Tibial artery (tissue), 4 donors: Measurements from ENCODE around the gene IL26.

ENCODE experiments used
- DNase-seq, 2 donors: peaks; one replicate each; pipeline ENCODE4 v3.0.0-alpha.2; 2019
- H3K27ac ChIP-seq, 2 donors: fragments of 200-600 bp; sonication (generic) in 1 of 2; 1 replicate in 1 of 2; 2 replicates in 1 of 2; pipeline ENCODE4 v1.5.1; 2018 to 2019; ENCODE audit warnings: mild to moderate bottlenecking in 1 of 2
- H3K27me3 ChIP-seq, 2 donors: fragments of 200-600 bp; sonication (generic) in 1 of 2; one replicate each; pipeline versions ENCODE4 v1.5.1 to v1.6.0; 2016 to 2019
- H3K36me3 ChIP-seq, 3 donors: fragments of 200-600 bp; sonication (generic) in 2 of 3; one replicate each; pipeline ENCODE4 v1.5.1; 2016 to 2019; ENCODE audit warnings: mild to moderate bottlenecking in 2 of 3
- H3K4me1 ChIP-seq, 4 donors: fragments of 200-600 bp; sonication (generic) in 2 of 4; 1 replicate in 3 of 4; 2 replicates in 1 of 4; pipeline ENCODE4 v1.5.1; 2016 to 2019
- H3K4me3 ChIP-seq, 2 donors: fragments of 200-600 bp; sonication (generic) in 1 of 2; 1 replicate in 1 of 2; 2 replicates in 1 of 2; pipeline ENCODE4 v1.5.1; 2018 to 2019; ENCODE audit warnings: mild to moderate bottlenecking in 2 of 2
- H3K9me3 ChIP-seq, 3 donors: fragments of 200-600 bp; sonication (generic) in 1 of 3; one replicate each; pipeline ENCODE4 v1.5.1; 2016 to 2019
- intact Hi-C: fragments of 100-400 bp; cut with DNase I; formaldehyde crosslinking; loops from one replicate; pipeline ENCODE4 v1.15.0; 2023; ENCODE audit warnings: low total_unique reads
- TF ChIP-seq, protein P1 (sequence below), 2 experiments: fragments of 200-600 bp in 1 of 2; fragments of 450-650 bp in 1 of 2; IDR thresholded peaks; one replicate each; pipeline ENCODE4 v1.5.1; 2017 to 2019; ENCODE audit warnings: antibody characterized with exemption in 2 of 2, mild to moderate bottlenecking in 1 of 2, moderate library complexity in 1 of 2

The IL26 gene

DNA sequence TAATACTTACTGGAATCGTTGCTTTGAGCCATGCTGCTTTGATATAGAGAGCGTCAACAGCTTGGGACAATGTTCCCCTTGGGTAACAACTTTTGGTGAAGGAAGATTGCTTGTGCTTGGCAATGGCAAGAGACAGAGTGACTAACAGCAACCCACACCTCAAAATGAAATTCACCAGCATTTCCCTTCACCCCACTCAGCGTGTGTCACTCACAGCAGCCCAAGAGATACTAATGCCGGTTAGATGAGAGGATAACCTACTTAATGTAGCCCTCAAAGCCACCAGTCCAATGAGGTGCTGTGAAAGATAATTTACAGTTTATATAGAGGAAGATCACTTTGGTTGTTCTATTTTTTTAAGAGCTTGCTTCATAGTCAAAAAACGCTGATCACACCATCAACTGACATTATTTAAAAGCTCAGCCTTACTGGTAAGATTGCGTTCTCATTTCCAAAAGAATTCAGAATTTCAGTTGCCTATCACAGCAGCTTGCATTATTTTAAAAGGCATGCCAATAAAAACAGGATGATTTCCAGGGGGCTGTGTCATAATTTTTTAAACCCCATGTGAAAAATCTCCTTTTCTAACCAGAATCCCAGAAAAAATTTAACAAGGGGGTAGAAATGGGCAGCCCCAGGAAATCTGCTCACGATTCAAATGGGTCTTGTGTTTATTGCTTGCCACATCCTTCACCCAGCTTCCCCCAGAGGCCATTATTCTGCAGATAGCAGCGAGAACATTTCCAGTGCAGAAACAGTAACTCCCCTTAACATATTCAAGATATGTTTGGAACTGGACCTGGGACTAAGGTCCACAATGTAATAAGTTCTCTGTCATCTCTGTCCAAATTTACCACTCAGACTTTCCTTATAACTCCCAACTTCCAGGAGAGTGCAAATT lies at the start of gene IL26:
IL26 (minus strand) TSS at position 235 of the 901 bp plus-strand sequence; CDS start at position 181, 54 bp downstream.
- Histone ChIP-seq H3K9me3 (no peaks in the 10 kb centered on the region), H3K36me3 (no peaks in the 10 kb centered on the region), H3K27me3 (no peaks in the 10 kb centered on the region), H3K4me1 (peaks cover 0 to 9% (median 0%) of the 10 kb centered on the region in 4 donors), H3K27ac (no peak within 1 kb of the TSS), H3K4me3 (no peak within 1 kb of the TSS)
- intact Hi-C loops = no loop called here
- no peak for DNase-seq
- TF ChIP-seq, protein P1, sequence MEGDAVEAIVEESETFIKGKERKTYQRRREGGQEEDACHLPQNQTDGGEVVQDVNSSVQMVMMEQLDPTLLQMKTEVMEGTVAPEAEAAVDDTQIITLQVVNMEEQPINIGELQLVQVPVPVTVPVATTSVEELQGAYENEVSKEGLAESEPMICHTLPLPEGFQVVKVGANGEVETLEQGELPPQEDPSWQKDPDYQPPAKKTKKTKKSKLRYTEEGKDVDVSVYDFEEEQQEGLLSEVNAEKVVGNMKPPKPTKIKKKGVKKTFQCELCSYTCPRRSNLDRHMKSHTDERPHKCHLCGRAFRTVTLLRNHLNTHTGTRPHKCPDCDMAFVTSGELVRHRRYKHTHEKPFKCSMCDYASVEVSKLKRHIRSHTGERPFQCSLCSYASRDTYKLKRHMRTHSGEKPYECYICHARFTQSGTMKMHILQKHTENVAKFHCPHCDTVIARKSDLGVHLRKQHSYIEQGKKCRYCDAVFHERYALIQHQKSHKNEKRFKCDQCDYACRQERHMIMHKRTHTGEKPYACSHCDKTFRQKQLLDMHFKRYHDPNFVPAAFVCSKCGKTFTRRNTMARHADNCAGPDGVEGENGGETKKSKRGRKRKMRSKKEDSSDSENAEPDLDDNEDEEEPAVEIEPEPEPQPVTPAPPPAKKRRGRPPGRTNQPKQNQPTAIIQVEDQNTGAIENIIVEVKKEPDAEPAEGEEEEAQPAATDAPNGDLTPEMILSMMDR (IDR thresholded peaks at IDR 0.05) = no peak

DNA sequence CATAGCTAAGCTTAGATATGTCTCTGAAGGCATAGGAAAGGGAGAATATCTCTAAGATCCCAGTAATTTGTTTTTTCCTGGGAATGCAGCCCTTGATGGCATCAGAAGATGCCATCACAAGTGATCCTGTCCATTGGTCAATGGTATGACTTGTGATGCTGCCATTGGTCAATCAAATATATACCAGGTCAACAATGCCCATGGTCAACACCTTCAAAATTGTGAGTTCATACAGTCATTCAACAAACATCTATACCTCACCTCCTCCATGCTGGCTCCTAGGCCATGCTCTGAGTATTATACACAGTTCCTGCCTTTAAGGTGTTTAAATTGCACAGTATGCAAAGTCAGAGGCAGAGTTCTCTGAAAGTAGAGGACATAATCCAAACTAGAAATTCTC lies 47.1 kb upstream of the IL26 start:
- Histone ChIP-seq H3K36me3 (no peaks in the 10 kb centered on the region), H3K27ac (no peak overlapping the region), H3K27me3 (no peaks in the 10 kb centered on the region), H3K4me1 (peaks cover 0 to 5% (median 0%) of the 10 kb centered on the region in 4 donors), H3K9me3 (no peaks in the 10 kb centered on the region), H3K4me3 (no peak overlapping the region)
- intact Hi-C loops = no loop called here
- TF ChIP-seq, protein P1 (IDR thresholded peaks at IDR 0.05) = no peak
- DNase-seq = no peak

GRCh38 chr12:68271346-68271745 lies 45.7 kb upstream of the IL26 start:
- intact Hi-C loops = no loop called here
- TF ChIP-seq, protein P1 (IDR thresholded peaks at IDR 0.05) = no peak
- H3K36me3 ChIP-seq = no peaks in the 10 kb centered on the region
- peaks cover 0 to 5% (median 0%) of the 10 kb centered on the region in 4 donors for H3K4me1 ChIP-seq
- DNase-seq = no peak
- H3K4me3 ChIP-seq = no peak overlapping the region
- H3K9me3 ChIP-seq = no peaks in the 10 kb centered on the region
- no peak overlapping the region for H3K27ac ChIP-seq
- H3K27me3 ChIP-seq = no peaks in the 10 kb centered on the region

DNA sequence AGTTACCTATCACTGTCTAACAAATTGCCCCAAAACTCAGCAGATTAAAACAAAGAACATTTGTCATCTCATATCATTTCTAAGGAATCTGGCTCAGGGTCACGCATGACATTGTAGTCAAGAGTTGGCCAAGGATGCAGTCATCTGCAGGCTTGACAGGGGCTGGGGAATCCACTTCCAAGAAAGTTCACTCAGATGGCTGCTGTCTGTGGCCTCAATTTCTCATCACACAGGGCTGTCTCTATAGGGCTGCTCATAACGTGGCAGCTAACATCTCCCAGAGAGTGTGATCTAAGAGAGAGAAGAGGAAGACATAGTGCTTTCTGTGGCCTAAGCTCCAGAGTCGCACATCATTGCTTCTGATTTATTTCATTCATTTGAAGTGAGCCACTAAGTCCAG lies 44.7 kb upstream of the IL26 start:
- DNase-seq = no peak
- Histone ChIP-seq H3K9me3 (no peaks in the 10 kb centered on the region), H3K4me3 (no peak overlapping the region), H3K36me3 (no peaks in the 10 kb centered on the region), H3K27ac (no peak overlapping the region), H3K27me3 (no peaks in the 10 kb centered on the region), H3K4me1 (peaks cover 0 to 5% (median 0%) of the 10 kb centered on the region in 4 donors)
- intact Hi-C loops = no loop called here
- TF ChIP-seq, protein P1 (IDR thresholded peaks at IDR 0.05) = no peak

DNA sequence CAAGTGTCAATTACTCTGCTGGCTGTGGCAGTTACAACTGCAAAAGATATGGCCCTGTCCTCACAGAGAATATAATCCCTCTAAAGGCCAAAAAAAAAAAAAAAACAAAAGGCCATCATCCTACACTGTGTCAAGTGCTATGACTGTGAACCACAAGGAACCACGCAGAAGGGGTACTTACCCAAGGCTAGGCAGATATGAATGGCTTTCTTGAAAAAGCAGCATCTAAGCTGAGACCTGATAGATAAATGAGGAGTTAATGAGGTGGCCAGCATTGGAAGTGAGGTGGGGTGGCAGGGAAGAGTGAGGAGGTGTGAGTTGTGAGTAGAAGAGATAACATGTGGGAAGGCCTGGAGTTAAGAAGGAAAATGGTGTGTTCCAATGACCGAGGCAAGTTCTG lies 44.2 kb upstream of the IL26 start:
- Histone ChIP-seq H3K9me3 (no peaks in the 10 kb centered on the region), H3K4me3 (no peak overlapping the region), H3K36me3 (no peaks in the 10 kb centered on the region), H3K27me3 (no peaks in the 10 kb centered on the region), H3K4me1 (peaks cover 0 to 5% (median 0%) of the 10 kb centered on the region in 4 donors), H3K27ac (no peak overlapping the region)
- TF ChIP-seq, protein P1 (IDR thresholded peaks at IDR 0.05) = no peak
- DNase-seq = no peak
- intact Hi-C loops = no loop called here
